ENCODE measurements around the gene R3HDM2. TPM values are rescaled to one million over a fixed set of nuclear protein-coding genes. Genes with fewer than 3 reads are reported as not detected.
A peak's percentile ranks its signal among the peaks of the same experiment; 100 is the strongest.

R3HDM2 gene
- total RNA-seq, 2 donors from 2014 or later, result 82.7 to 116 TPM

DNA sequence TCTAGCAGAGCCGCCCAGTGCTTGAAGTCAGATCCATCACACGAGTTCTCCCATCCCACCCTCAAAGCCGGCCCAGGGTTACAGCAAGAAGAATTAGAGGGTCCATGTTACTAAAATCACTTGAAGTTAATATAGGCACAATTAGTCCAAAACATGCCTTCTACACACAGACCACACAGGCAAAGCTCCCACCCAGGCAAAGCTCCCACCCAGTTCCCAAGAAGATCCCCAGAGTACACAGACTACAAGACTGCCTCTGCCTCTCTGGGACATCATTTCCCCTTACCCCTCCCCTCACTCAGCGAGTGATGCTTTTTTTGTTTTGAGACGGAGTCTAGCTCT lies 32.0 kb upstream of the R3HDM2 start:
- Histone ChIP-seq H3K27ac (ENCODE audit: low read depth, low read length) (no peak overlapping the region), H3K36me3 (ENCODE audit: control insufficient read depth, insufficient read depth, low read length) (no peaks in the 10 kb centered on the region), H3K4me1 (ENCODE audit: control insufficient read depth, insufficient read depth, low read length) (no peaks in the 10 kb centered on the region), H3K9ac (ENCODE audit: extremely low read depth, low read length, poor library complexity, severe bottlenecking) (no peak overlapping the region), H3K9me3 (ENCODE audit: control insufficient read depth, low read length) (no peaks in the 10 kb centered on the region), H3K27me3 (ENCODE audit: control insufficient read depth, insufficient read depth, low read length, poor library complexity, severe bottlenecking) (peaks cover 35% of the 10 kb centered on the region), H3K4me3 (ENCODE audit: low read length) (no peak overlapping the region)
- H3K9me3 Mint-ChIP-seq, result no peaks in the 10 kb centered on the region
- peaks cover 16% of the 10 kb centered on the region for H3K4me1 Mint-ChIP-seq
- WGBS, 2 experiments (ENCODE audit: insufficient coverage in 1 of 2, insufficient read length in 1 of 2), result 30 to 57% methylated on average over 4 to 5 of the region's 5 CpGs
- peaks cover 47% of the 10 kb centered on the region for H3K27me3 Mint-ChIP-seq (ENCODE audit: insufficient read depth)
- H3K36me3 Mint-ChIP-seq (ENCODE audit: low read depth), result no peaks in the 10 kb centered on the region
- peak overlapping the region; percentile 83 for H3K4me3 Mint-ChIP-seq
- DNase-seq, result no peak
- no peak for TF ChIP-seq CTCF (conservative IDR thresholded peaks at IDR 0.05)
- H3K27ac Mint-ChIP-seq, result no peak overlapping the region

DNA sequence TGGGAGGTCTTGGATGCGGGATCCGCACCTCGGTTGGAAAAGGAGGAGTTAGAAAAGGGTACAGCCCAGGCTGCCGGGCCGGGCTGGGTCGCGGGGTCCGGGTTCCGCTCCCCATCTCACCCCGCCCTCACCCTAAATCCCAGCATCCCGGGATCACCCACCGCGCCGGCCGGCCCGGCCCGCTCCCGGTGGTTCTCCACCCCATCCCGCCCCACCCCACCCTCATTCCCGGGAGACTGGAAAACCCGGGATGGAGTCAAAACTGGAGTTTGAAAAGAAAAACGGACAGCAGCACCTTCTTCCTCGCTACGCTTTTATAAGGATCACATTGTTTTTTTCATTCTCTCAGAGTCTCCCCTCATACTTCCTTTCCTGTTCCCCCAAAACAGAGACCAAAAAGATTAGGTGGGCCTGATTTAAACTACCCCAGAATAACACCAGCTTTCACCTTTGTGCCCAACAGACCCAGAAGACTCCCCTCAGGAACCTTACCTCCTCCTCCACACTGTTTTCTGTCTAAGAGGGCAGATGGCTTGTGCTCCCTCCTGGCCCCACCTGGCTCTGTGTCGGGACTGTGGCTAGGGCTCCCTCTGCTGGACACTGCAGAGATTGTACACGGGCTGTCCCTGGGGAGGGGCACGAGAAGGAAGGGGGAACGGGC lies 31.5 kb upstream of the R3HDM2 start:
- H3K27ac ChIP-seq (ENCODE audit: low read depth, low read length), result peak overlapping the region; percentile 55
- TF ChIP-seq CTCF (conservative IDR thresholded peaks at IDR 0.05), result peak; percentile 94
- H3K4me1 ChIP-seq (ENCODE audit: control insufficient read depth, insufficient read depth, low read length), result no peaks in the 10 kb centered on the region
- Mint-ChIP-seq H3K4me1 (peaks cover 16% of the 10 kb centered on the region), H3K27me3 (ENCODE audit: insufficient read depth) (peaks cover 42% of the 10 kb centered on the region), H3K36me3 (ENCODE audit: low read depth) (no peaks in the 10 kb centered on the region), H3K9me3 (no peaks in the 10 kb centered on the region), H3K4me3 (peak overlapping the region; percentile 83), H3K27ac (peak overlapping the region; percentile 81)
- DNase-seq, result peak; percentile 100
- H3K4me3 ChIP-seq (ENCODE audit: low read length), result peak overlapping the region; percentile 87
- WGBS, 2 experiments (ENCODE audit: insufficient coverage in 1 of 2, insufficient read length in 1 of 2), result 1 to 4% methylated on average over 7 to 28 of the region's 28 CpGs
- H3K9ac ChIP-seq (ENCODE audit: extremely low read depth, low read length, poor library complexity, severe bottlenecking), result no peak overlapping the region
- no peaks in the 10 kb centered on the region for H3K9me3 ChIP-seq (ENCODE audit: control insufficient read depth, low read length)
- no peaks in the 10 kb centered on the region for H3K36me3 ChIP-seq (ENCODE audit: control insufficient read depth, insufficient read depth, low read length)
- H3K27me3 ChIP-seq (ENCODE audit: control insufficient read depth, insufficient read depth, low read length, poor library complexity, severe bottlenecking), result peaks cover 35% of the 10 kb centered on the region

DNA sequence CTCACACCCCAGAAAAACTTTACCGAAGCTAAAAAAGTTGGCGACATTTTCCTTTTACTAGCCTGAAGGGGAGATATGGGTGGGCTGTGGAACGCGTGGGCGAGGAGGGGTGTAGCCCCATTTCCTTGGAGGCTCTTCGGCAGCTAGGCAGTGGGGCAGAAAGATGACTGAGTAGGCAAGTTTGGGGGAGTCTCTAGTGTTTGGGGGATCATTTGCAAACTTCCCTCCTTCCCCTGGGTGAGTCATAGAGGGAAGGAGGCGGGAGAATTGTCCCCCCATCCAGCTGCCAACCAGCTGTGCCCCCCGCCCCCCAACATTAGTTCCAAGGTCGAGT lies 31.0 kb upstream of the R3HDM2 start:
- H3K9ac ChIP-seq (ENCODE audit: extremely low read depth, low read length, poor library complexity, severe bottlenecking), result no peak overlapping the region
- Mint-ChIP-seq H3K9me3 (no peaks in the 10 kb centered on the region), H3K4me1 (peaks cover 16% of the 10 kb centered on the region), H3K27ac (peak overlapping the region; percentile 90), H3K27me3 (ENCODE audit: insufficient read depth) (peaks cover 38% of the 10 kb centered on the region), H3K4me3 (peak overlapping the region; percentile 83), H3K36me3 (ENCODE audit: low read depth) (no peaks in the 10 kb centered on the region)
- WGBS, 2 experiments (ENCODE audit: insufficient coverage in 1 of 2, insufficient read length in 1 of 2), result 0% methylated on average over 9 of the region's 9 CpGs; no CpG with 5 or more reads in 1 of the 2 experiments
- DNase-seq, result no peak
- H3K4me3 ChIP-seq (ENCODE audit: low read length), result peak overlapping the region; percentile 87
- TF ChIP-seq CTCF (conservative IDR thresholded peaks at IDR 0.05), result no peak
- no peaks in the 10 kb centered on the region for H3K4me1 ChIP-seq (ENCODE audit: control insufficient read depth, insufficient read depth, low read length)
- H3K27ac ChIP-seq (ENCODE audit: low read depth, low read length), result no peak overlapping the region
- no peaks in the 10 kb centered on the region for H3K36me3 ChIP-seq (ENCODE audit: control insufficient read depth, insufficient read depth, low read length)
- H3K27me3 ChIP-seq (ENCODE audit: control insufficient read depth, insufficient read depth, low read length, poor library complexity, severe bottlenecking), result peaks cover 35% of the 10 kb centered on the region
- no peaks in the 10 kb centered on the region for H3K9me3 ChIP-seq (ENCODE audit: control insufficient read depth, low read length)
